NCI-H524 (cell line): ENCODE measurements around the gene TRAPPC10.
"Not testable (repeated sequence)": the region's sequence is repeated elsewhere in the genome, so short reads cannot be mapped to it uniquely, and the experiment has no call there.

Experiments
- DNase-seq, 2 experiments: peaks; one replicate each; lab custom pipeline; 2025; lab: John Stamatoyannopoulos, UW

The TRAPPC10 gene

DNA sequence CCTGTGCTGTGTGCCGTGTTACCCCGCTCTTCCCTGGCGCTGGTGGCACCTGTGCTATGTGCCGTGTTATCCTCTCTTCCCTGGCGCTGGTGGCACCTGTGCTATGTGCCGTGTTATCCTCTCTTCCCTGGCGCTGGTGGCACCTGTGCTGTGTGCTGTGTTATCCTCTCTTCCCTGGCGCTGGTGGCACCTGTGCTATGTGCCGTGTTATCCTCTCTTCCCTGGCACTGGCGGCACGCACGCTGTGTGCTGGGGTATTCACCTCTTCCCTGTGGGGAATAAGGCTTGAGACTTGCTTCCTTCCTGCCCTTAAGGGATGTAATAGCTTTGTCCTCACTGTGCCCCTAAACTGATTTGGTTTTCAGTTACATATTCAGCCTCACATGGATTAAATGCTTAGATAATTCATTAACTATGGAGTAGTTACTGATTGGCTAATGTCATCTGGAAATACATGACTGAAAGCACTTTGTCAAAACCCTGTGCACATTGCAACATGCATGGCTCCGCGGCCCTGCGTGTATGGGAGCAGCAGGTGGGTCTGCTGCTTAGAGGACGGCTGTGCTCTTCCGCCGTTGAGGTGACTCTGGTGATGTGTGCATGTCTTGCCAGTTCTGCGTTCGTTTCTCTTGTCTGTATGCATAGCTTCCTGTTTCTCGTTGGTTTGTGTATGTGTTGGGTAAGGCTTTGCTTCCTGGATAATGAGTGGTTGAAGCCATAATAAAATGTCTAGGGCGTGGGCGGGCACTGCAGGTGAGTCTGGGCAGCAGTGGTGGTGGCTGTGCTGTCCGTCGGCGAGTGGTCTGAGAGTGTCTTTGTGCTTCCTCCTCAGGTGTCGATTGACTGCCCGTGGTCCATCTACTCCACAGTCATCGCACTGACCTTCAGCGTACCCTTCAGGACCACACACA is 77.1 kb downstream of the TRAPPC10 start:
- no peak for DNase-seq

DNA sequence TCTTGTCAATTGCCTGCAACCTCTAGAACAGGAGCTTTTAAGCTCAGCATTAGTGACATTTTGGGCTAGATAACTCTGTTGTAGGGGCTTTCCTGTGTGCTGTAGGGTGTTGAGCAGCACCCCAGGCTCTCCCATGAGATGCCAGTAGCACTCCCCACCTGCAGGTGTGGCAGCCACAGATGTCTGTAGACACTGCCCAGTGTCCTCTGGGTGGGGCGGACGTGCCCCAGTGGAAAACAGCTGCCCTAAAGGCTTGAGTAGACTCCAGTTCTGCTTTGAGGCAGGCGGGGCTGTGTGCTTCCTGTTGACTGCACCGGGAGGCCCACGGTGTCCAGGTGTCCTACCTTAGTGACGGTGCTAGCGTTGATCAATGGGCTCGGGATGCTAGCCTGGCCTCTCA is 78.2 kb downstream of the TRAPPC10 start:
- no peak for DNase-seq

DNA sequence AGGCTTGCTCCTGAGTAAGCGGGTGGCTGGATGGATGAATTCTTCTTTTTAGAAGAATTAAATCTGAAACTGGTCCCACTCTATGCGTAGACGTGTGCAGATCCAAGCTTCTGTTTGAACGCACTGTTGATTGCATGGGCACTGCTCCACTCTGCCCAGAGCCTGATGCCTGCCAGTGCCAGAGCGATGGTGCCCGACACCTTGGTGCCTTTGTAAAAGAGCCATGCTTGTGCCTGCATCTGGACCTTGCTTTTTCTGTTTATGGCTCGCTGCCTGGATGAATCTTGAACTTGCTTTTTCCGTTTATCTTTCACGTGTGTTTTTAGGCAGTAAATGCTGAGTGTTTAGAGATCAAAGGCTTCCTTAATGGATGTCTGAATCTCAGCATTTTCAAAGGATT is 80.1 kb downstream of the TRAPPC10 start:
- DNase-seq, result no peak

DNA sequence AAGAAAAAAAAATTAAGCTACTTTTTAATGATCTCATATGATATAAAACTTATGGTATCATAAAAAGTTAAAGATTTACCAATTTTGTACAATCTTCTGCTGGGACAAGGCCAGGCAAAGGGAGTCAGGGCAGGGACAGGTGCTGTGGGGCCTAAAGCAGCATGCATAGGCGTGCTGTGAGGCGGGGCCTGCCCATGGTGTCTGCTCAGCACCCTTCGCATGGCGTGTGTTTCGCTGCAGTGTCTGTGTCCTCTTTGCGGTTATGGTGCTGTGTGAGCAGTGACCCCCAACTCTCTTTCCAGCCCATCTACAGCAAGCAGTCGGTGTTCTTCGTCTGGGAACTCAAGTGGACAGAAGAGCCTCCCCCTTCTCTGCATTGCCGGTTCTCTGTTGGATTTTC is 81.7 kb downstream of the TRAPPC10 start:
- DNase-seq, result no peak

- DNase-seq, result no peak
These were observed 82.7 kb downstream of the TRAPPC10 start for GRCh38 chr21:44094832-44095231.

- DNase-seq, result not testable (repeated sequence)
These were observed 86.4 kb downstream of the TRAPPC10 start for GRCh38 chr21:44098507-44098906.

DNA sequence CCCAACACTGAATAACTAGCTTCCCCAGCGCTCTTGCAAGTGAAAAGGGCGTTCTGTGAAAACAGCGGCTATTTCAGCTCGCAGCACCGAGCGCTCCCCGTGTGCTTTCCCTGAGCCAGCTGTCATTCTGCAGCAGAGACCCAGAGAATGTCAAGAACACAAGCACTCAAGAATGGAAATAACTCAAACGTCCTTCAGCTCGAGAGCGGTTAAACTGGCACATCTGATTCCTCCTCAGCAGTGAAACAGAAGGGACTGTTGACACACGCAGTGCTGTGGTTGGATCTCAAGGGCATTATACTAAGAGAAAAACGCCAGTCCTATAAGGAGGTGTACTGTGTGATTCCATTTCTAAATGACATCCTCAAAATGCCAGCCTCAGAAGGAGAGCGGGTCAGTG is 86.9 kb downstream of the TRAPPC10 start:
- not testable (repeated sequence) for DNase-seq

GRCh38 chr21:44107026-44107501 is 95.0 kb downstream of the TRAPPC10 start, which contains the start of gene PWP2:
Gene PWP2 (plus strand): TSS chr21:44107399. CDS start chr21:44107417, 18 bp downstream.
- DNase-seq, result not testable (repeated sequence)

DNA sequence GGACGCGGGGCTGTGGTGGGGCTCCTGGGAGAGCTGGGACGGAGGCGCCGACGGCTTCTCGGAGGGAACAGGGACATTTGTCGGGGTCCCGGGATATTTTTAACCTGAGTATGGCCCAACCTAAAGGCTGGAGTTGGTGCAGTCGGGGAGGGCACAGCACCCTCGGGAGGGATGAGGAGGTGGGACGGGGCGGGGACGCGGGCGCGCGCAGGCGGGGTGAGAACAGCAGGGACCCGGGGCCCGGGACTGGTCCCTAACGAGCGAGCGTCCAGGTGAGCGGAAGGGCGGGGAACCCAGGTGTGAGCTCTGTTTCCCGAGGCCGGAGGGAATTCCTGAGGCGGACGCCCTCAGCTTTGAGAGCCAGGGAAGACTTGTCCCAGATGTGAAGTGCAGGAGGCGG is 95.5 kb downstream of the TRAPPC10 start:
- DNase-seq, result not testable (repeated sequence)

DNA sequence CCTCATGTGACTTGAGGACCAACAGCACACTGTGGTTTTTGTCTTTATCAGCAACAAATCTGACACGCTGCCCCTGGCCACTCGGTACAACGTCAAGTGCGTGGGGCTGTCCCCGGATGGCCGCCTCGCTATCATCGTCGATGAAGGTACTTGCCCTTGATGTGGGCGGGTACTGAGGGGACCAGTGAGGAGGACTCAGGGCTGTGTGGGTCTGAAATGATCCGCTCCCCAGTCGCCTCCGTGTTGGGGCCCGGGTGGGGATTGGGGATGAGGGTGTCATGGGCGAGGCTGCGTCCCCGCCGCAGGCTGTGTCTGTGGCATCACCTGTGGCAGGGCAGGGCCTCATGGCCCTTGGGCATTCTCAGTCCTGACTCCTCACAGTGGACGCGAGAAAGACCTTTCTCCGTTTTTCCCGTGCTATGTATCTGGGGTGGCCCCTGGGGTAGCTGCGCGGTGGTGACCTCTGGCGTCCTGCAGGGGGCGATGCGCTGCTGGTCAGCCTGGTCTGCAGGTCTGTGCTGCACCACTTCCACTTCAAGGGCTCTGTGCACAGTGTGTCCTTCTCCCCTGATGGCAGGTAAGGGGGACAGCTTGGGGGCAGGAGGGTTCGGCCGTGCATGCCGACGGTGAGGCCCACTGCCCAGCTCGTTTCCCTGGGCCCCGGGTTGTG is 101.7 kb downstream of the TRAPPC10 start:
- not testable (repeated sequence) for DNase-seq

GRCh38 chr21:44122131-44122530 is 110.0 kb downstream of the TRAPPC10 start:
- DNase-seq, result not testable (repeated sequence)

DNA sequence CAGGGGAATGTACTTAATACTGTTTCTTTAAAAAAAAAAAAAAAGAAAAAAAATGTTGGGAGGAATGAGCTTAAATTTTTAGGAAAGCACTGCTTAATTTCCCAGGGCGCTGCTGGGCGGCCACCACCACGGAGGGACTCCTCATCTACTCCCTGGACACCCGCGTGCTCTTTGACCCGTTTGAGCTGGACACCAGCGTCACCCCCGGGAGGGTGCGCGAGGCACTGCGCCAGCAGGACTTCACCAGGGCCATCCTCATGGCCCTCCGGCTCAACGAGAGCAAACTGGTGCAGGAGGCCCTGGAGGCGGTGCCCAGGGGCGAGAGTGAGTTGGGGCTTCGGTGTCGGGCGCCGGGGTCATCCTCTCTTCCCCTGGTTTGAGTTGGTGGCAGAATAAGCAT is 115.7 kb downstream of the TRAPPC10 start:
- DNase-seq, result not testable (repeated sequence)

GRCh38 chr21:44133715-44134057 is 121.6 kb downstream of the TRAPPC10 start:
- not testable (repeated sequence) for DNase-seq

DNA sequence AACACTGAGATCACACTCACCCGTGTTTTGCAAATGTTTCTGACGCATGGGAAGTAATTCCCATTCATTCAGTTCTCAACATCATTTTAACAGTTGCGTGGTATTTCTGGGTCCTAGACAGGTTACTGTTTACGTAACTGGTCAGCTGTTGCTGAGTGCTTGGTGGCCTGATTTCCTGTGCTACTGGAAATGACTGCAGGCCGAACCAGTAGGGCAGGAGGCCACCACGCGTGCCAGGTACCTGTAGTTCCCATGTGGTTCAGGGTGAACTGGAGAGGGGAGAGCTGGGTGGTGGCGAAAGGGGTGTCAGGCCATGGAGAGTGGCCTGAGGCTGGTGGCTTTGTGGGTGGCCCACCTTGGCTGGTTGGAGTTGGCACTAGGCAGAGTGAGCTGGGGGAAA is 122.6 kb downstream of the TRAPPC10 start:
- DNase-seq, result not testable (repeated sequence)

DNA sequence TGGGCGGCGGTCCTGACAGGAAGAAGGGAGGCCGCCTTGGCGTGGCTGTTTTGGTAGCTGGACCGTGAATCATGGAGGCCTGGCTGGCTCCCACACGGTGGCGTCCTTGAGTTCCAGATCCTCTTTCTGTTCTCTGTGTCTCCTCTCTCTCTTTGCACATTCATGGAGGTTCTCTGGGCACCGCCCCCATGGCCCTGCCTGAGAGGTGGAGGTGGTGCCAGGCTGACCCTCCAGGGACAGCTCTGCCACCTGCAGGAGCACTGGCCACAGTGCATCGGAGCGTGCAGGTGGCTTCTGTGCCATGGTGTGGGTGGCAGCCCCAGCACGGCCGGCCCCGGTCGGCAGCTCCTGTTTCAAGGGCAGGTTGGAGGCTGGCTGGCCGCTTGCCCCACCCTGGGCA is 125.9 kb downstream of the TRAPPC10 start:
- not testable (repeated sequence) for DNase-seq

DNA sequence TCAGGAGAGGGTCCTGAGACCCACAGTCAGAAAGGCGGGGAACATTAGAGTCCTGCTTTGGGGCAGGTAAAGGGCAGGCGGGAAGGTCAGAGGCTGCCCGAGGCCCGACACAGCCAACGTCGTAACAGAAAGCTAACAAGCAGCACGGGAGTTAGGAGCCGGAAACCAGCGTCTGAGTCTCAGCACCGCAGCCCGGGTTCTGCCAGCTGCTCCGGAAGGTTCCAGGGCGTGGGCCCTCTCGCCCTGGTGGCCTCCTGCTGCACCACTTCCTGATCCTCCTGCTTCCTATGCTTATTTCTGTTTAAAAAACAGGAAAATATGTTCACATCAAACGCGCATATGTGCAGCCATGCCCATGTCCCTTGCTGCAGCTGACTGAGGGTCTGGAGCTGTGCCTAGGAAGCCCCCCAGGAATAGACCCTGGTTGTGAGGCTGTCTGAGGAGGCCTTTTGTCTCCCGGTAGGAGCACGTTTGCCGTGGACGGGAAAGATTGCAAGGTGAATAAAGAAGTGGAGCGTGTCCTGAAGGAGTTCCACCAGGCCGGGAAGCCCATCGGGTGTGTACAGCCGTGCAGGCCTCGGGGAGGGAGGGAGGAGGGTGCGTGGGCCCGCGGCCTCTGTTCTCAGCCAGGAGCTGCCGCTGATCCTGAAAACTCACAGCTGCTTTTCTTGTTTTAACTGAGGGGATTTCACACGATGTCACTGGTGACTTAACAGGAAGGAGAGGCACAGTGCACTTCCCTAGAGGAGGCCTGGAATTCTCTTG is 127.9 kb downstream of the TRAPPC10 start:
- not testable (repeated sequence) for DNase-seq

GRCh38 chr21:44140552-44140932 is 128.4 kb downstream of the TRAPPC10 start:
- DNase-seq, result not testable (repeated sequence)

DNA sequence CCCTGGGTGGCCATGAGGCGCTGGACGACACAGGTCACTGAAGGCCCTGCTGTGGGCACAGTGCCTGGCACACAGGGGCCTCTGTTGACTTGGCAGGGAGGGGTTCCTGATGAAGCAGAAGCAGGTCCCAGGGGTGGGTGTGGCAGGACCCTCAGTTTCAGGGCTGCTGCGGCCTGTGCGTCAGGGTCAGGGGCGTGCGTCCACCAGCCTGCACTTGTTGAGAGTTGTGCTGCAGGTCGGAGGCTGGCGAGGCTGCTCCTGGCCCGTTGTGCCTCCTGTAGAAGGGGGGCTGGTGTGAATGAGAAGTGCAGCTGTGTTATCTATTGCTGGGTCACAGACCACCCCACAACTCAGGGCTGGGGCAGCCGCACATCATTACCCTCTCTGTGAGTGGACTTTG is 130.4 kb downstream of the TRAPPC10 start:
- not testable (repeated sequence) for DNase-seq

- not testable (repeated sequence) for DNase-seq
These were observed 131.3 kb downstream of the TRAPPC10 start for GRCh38 chr21:44143380-44143779.

- DNase-seq, result not testable (repeated sequence)
These were observed 131.9 kb downstream of the TRAPPC10 start for GRCh38 chr21:44143996-44144395.

DNA sequence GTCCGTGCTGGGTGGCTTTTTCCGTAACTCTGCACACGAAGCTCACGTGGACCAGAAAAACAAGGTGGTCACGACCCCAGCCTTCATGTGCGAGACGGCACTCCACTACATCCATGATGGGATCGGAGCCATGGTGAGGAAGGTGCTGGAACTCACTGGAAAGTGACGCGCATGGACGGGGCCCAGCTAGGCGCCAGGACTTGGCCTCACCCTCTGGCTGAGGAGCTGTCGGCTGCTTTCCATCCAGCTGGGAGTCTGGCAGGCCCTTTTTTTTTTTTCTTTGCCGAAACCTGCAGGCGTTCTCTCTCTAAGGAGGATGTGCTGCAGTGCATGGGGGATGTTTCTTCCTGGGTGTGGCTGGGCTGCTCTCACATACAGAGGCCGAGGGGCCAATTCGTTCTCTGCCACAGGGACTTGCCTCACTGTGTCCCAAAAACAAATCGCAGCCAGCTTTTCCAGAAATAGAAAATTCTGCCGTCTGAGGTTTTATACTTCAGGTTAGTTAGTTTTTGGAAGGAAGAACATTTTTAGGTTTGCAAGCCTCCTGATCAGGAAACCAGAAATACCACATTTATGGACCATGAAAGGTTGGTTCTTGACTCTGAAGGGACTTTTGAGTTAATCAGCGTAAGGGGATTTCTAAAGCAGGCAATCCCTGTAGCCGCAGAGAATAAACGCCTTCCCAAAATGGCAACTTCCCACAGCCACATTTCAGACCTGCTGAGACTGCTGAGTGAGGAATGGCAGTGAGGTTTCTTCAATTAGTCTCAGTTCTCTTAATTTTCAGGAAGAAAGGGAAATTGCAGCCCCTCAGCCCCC is 132.9 kb downstream of the TRAPPC10 start:
- DNase-seq, result not testable (repeated sequence)
